Gastrocnemius medialis (tissue), 4 donors: ENCODE results near the gene COPS3. TPM values are rescaled to one million over a fixed set of nuclear protein-coding genes. Genes with fewer than 3 reads are reported as not detected.

Experiments
- ATAC-seq, 2 donors: fragments of 150-250 bp; one replicate each; pipeline ENCODE4 v1.9.1; 2016
- DNase-seq, 2 donors: peaks; one replicate each; pipeline ENCODE4 v3.0.0-alpha.2; 2019
- H3K27ac ChIP-seq, 4 donors: fragments of 200-600 bp; sonication (generic); 1 replicate in 1 of 4; 2 replicates in 3 of 4; pipeline ENCODE4 v1.5.1; 2016 to 2018; ENCODE audit warnings: mild to moderate bottlenecking in 2 of 4, moderate library complexity in 1 of 4
- H3K27me3 ChIP-seq, 3 donors: fragments of 200-600 bp; sonication (generic) in 2 of 3; 1 replicate in 1 of 3; 2 replicates in 2 of 3; pipeline versions ENCODE4 v1.5.1 to v1.6.0; 2016 to 2019; ENCODE audit warnings: mild to moderate bottlenecking in 1 of 3, moderate library complexity in 1 of 3
- H3K36me3 ChIP-seq, 2 donors: fragments of 200-600 bp; sonication (generic) in 1 of 2; one replicate each; pipeline ENCODE4 v1.5.1; 2017 to 2018
- H3K4me1 ChIP-seq, 2 donors: fragments of 200-600 bp; sonication (generic) in 1 of 2; one replicate each; pipeline ENCODE4 v1.5.1; 2016 to 2017; ENCODE audit warnings: mild to moderate bottlenecking in 2 of 2
- H3K4me3 ChIP-seq, 4 donors: fragments of 200-600 bp; sonication (generic) in 3 of 4; 1 replicate in 1 of 4; 2 replicates in 3 of 4; pipeline ENCODE4 v1.5.1; 2016 to 2019; ENCODE audit warnings: mild to moderate bottlenecking in 2 of 4
- H3K9me3 ChIP-seq, 3 donors: fragments of 200-600 bp; sonication (generic) in 2 of 3; 1 replicate in 1 of 3; 2 replicates in 2 of 3; pipeline ENCODE4 v1.5.1; 2016 to 2019
- CTCF ChIP-seq, 5 experiments: fragments of 450-650 bp in 3 of 5; fragments of 200-600 bp in 2 of 5; sonication (generic) in 2 of 5; IDR thresholded peaks in 4 of 5; conservative IDR thresholded peaks in 1 of 5; 1 replicate in 4 of 5; 2 replicates in 1 of 5; pipeline ENCODE4 v1.5.1; 2016 to 2019; ENCODE audit warnings: antibody characterized with exemption in 5 of 5, mild to moderate bottlenecking in 3 of 5, moderate library complexity in 3 of 5
- POLR2A ChIP-seq, 2 donors: fragments of 450-650 bp; IDR thresholded peaks; one replicate each; pipeline ENCODE4 v1.6.1; 2017; ENCODE audit warnings: antibody characterized with exemption in 2 of 2, mild to moderate bottlenecking in 2 of 2, moderate library complexity in 2 of 2
- in situ Hi-C, 4 donors: fragments of 200-750 bp; cut with MboI; loops; one replicate each; pipeline versions ENCODE4 v1.15.0 to v1.8.0; 2017; ENCODE audit warnings: low sequenced_read_pairs in 4 of 4
- intact Hi-C: fragments of 100-400 bp; cut with DNase I; formaldehyde crosslinking; loops from one replicate; pipeline ENCODE4 v1.15.1; 2023; ENCODE audit warnings: low total_unique reads
- total RNA-seq, 4 donors: library from RNA; depleted of rRNA; stranded (reverse); fragments of >200 nt; gene quantifications; one replicate each; pipeline versions ENCODE4 v1.1.0 to v1.2.3, GENCODE V29; 2016

The COPS3 gene
- total RNA-seq, 4 donors from 2014 or later: 145 to 249 (median 175) TPM

GRCh38 chr17:17229416-17230384 lies 51.3 kb downstream of the COPS3 start:
- peak in 1 of 2 donors; percentile 71 for DNase-seq
- H3K27me3 ChIP-seq: no peaks in the 10 kb centered on the region
- peaks cover 0 to 80% of the 10 kb centered on the region in 2 donors for H3K36me3 ChIP-seq
- peak; percentile 11 to 38 for ATAC-seq
- peak overlapping the region; percentile 63 to 93 (median 79) for H3K27ac ChIP-seq
- no peak overlapping the region for H3K4me3 ChIP-seq
- H3K9me3 ChIP-seq: no peaks in the 10 kb centered on the region
- intact Hi-C loops (no loop called here), in situ Hi-C loops (no loop called here)
- peaks cover 29 to 46% of the 10 kb centered on the region in 2 donors for H3K4me1 ChIP-seq
- TF ChIP-seq CTCF (IDR thresholded peaks at IDR 0.05 in 4 of 5, conservative IDR thresholded peaks at IDR 0.05 in 1 of 5): no peak
- no peak for TF ChIP-seq POLR2A (IDR thresholded peaks at IDR 0.05)

- Histone ChIP-seq H3K27ac (peak overlapping the region; percentile 63 to 93 (median 79)), H3K36me3 (peaks cover 0 to 90% of the 10 kb centered on the region in 2 donors), H3K4me3 (no peak overlapping the region), H3K9me3 (no peaks in the 10 kb centered on the region), H3K4me1 (peaks cover 19 to 38% of the 10 kb centered on the region in 2 donors), H3K27me3 (no peaks in the 10 kb centered on the region)
- ATAC-seq (peak; percentile 51 to 52), DNase-seq (peak; percentile 61 to 76)
- intact Hi-C loops (no loop called here), in situ Hi-C loops (no loop called here)
- TF ChIP-seq CTCF (IDR thresholded peaks at IDR 0.05 in 4 of 5, conservative IDR thresholded peaks at IDR 0.05 in 1 of 5): no peak
- TF ChIP-seq POLR2A (IDR thresholded peaks at IDR 0.05): no peak
Measured at GRCh38 chr17:17228521-17229279, 52.3 kb downstream of the COPS3 start.

- H3K27me3 ChIP-seq: no peaks in the 10 kb centered on the region
- no peaks in the 10 kb centered on the region for H3K9me3 ChIP-seq
- H3K27ac ChIP-seq: peak overlapping the region; percentile 63 to 93 (median 79)
- peaks cover 19 to 36% of the 10 kb centered on the region in 2 donors for H3K4me1 ChIP-seq
- TF ChIP-seq CTCF (IDR thresholded peaks at IDR 0.05 in 4 of 5, conservative IDR thresholded peaks at IDR 0.05 in 1 of 5) (no peak), POLR2A (IDR thresholded peaks at IDR 0.05) (no peak)
- H3K4me3 ChIP-seq: no peak overlapping the region
- H3K36me3 ChIP-seq: peaks cover 0 to 97% of the 10 kb centered on the region in 2 donors
- intact Hi-C loops (no loop called here), in situ Hi-C loops (no loop called here)
- peak; percentile 69 to 81 for DNase-seq
- ATAC-seq: peak; percentile 83 to 91
Measured at GRCh38 chr17:17227608-17228520, 53.2 kb downstream of the COPS3 start.
